ENCODE results near the gene UTS2R.

UTS2R gene

DNA sequence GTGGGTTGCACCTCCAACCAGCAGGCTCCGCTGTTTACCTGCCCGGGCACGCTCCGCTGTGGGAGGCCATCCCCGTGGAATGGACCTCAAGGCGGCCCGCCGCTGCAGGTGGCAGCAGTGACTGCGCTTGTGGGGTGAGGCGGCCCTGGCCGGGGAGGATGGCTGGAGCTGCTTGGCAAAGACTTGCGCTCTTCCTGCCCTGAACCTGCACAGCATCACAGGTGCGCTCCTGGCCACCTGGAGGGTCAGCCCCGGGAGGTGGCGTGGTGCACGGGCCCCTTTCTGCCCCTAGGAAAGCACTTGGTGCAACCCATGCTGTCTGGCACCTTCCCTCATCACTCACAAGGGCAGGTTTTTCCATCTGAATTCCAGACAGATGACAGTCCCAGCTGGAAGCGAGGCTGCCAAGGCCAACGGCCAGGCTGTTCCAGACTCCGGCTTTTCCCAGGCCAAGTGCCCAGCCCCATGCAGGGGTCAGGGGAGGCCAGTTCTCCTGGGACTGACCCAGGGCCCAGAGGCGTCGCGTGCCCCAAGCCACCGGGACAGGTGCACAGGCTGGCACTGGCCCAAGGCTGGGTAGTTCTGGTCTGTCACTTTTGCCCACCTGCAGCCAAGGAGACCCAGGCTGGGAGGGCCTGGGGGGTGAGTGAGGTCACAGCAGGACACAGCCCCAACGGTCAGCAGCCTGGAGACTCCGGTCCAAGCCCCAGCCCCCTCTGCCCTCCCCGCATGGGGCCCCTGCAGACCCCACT lies 13.3 kb downstream of the UTS2R start:
- Histone ChIP-seq H3K9me3 (no peaks in the 10 kb centered on the region), H3K27me3 (peaks cover 0 to 31% of the 10 kb centered on the region in 2 donors), H3K4me3 (no peak overlapping the region), H3K36me3 (no peaks in the 10 kb centered on the region), H3K4me1 (peaks cover 0 to 37% (median 29%) of the 10 kb centered on the region in 4 donors), H3K27ac (peak overlapping the region in 1 of 2 donors; percentile 36)
- intact Hi-C loops (cut with DNase I; ENCODE audit: low total_unique reads): no loop called here
- TF ChIP-seq, protein P1, sequence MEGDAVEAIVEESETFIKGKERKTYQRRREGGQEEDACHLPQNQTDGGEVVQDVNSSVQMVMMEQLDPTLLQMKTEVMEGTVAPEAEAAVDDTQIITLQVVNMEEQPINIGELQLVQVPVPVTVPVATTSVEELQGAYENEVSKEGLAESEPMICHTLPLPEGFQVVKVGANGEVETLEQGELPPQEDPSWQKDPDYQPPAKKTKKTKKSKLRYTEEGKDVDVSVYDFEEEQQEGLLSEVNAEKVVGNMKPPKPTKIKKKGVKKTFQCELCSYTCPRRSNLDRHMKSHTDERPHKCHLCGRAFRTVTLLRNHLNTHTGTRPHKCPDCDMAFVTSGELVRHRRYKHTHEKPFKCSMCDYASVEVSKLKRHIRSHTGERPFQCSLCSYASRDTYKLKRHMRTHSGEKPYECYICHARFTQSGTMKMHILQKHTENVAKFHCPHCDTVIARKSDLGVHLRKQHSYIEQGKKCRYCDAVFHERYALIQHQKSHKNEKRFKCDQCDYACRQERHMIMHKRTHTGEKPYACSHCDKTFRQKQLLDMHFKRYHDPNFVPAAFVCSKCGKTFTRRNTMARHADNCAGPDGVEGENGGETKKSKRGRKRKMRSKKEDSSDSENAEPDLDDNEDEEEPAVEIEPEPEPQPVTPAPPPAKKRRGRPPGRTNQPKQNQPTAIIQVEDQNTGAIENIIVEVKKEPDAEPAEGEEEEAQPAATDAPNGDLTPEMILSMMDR (IDR thresholded peaks at IDR 0.05): no peak
- peak; percentile 65 to 85 for DNase-seq

DNA sequence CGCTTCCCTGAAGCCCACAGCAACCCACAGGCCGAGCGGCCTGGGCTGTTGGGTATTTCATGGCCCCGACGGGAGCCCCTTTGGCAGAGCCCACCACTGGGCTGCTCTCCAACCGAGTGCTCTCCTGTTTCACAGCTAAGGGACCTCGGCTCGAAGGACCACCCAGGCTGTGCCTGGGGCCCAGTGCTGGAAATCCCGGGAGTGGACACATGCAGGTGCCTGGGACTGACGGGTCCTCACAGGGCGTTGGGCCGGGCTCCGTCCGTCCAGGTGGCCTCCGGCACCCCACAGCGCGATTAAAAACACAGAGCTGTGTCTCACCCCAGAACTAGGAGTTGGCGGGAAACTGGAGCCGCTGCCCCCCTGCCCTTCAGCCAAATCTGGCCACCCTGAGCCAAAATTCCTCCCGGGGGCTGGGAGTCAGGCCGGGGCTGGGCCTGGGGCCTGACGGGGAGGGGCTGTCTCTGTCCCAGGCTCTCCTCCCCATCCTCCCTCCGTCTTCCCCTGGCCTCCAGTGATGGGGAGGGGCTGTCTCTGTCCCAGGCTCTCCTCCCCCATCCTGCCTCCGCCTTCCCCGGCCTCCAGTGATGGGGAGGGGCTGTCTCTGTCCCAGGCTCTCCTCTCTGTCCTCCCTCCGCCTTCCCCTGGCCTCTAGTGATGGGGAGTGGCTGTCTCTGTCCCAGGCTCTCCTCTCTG lies 14.1 kb downstream of the UTS2R start:
- TF ChIP-seq, protein P1 (IDR thresholded peaks at IDR 0.05): no peak

DNA sequence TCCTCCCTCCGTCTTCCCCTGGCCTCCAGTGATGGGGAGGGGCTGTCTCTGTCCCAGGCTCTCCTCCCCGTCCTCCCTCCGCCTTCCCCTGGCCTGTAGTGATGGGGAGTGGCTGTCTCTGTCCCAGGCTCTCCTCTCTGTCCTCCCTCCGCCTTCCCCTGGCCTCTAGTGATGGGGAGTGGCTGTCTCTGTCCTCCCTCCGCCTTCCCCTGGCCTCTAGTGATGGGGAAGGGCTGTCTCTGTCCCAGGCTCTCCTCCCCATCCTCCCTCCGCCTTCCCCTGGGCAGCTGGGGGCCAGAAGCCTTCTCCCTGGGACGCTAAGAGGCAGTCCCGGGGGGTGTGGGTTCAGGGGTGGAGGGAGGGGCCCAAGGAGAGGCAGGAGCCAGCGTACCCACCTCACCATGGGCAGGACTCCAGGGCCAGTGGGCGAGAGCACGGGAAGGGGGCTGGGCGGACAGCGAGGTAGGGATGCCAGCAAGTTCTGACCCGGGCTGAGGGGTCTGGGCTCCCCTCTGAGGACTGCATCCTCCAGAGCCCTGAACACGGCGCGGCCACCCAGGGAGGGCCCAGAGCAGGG lies 14.8 kb downstream of the UTS2R start:
- peak in 1 of 2 donors; percentile 45 for DNase-seq

More for the DNA sequence above, 14.1 kb downstream of the UTS2R start:
- DNase-seq: no peak
- intact Hi-C loops (cut with DNase I; ENCODE audit: low total_unique reads): no loop called here
- H3K4me3 ChIP-seq: no peak overlapping the region
- no peaks in the 10 kb centered on the region for H3K9me3 ChIP-seq
- H3K4me1 ChIP-seq: peaks cover 0 to 37% (median 28%) of the 10 kb centered on the region in 4 donors
- peaks cover 0 to 25% of the 10 kb centered on the region in 2 donors for H3K27me3 ChIP-seq
- peaks cover 0 to 6% (median 0%) of the 10 kb centered on the region in 3 donors for H3K36me3 ChIP-seq
- peak overlapping the region in 1 of 2 donors; percentile 36 for H3K27ac ChIP-seq

DNA sequence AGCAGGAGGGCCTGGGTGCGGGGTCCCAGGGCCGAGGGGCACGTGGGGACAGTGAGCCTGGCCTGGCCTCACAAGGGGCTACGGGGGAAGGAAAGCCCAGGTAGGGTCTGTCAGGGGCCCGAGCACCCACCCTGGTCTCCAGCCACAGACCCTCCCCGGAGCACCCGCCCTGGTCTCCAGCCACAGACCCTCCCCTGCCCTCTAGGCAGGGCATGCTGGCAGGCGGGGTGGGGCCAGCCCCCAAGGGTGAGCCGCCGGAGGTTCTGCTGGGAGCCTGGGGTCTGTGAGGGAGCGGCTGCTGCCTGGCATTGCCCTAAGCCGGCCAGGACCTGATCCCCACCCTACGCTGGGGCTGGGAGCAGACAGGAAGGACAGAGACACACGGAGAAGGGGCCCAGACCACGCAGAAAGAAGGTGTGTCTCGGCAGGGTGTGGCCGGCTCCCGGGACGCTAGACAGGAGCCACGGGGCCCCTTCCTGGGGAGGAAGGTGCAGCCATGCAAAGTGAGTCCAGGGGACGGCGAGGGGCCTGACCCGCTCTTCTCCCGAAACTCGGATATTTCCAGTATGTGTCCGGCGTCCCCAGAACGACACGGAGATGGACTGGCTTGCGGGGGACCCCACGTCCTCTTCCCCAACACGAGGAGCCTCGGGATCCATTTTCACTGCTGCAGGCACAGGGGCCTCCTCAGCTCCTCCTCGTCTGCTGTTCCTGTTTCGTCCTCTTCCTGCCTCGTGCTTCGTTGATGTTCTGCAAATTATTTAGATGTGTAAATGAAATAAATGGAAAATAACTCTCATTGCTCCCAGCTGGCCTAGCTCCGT lies 15.5 kb downstream of the UTS2R start:
- H3K4me3 ChIP-seq: no peak overlapping the region
- H3K4me1 ChIP-seq: peaks cover 0 to 35% (median 26%) of the 10 kb centered on the region in 4 donors
- no peak for DNase-seq
- H3K9me3 ChIP-seq: no peaks in the 10 kb centered on the region
- peaks cover 0 to 25% of the 10 kb centered on the region in 2 donors for H3K27me3 ChIP-seq
- intact Hi-C loops (cut with DNase I; ENCODE audit: low total_unique reads): no loop called here
- H3K27ac ChIP-seq: no peak overlapping the region
- TF ChIP-seq, protein P1 (IDR thresholded peaks at IDR 0.05): no peak
- peaks cover 5 to 18% (median 7%) of the 10 kb centered on the region in 3 donors for H3K36me3 ChIP-seq

More for the DNA sequence above, 14.8 kb downstream of the UTS2R start:
- H3K27me3 ChIP-seq: peaks cover 0 to 25% of the 10 kb centered on the region in 2 donors
- TF ChIP-seq, protein P1 (IDR thresholded peaks at IDR 0.05): no peak
- H3K36me3 ChIP-seq: peaks cover 0 to 10% (median 0%) of the 10 kb centered on the region in 3 donors
- intact Hi-C loops (cut with DNase I; ENCODE audit: low total_unique reads): no loop called here
- no peak overlapping the region for H3K27ac ChIP-seq
- peaks cover 0 to 35% (median 27%) of the 10 kb centered on the region in 4 donors for H3K4me1 ChIP-seq
- no peak overlapping the region for H3K4me3 ChIP-seq
- no peaks in the 10 kb centered on the region for H3K9me3 ChIP-seq

DNA sequence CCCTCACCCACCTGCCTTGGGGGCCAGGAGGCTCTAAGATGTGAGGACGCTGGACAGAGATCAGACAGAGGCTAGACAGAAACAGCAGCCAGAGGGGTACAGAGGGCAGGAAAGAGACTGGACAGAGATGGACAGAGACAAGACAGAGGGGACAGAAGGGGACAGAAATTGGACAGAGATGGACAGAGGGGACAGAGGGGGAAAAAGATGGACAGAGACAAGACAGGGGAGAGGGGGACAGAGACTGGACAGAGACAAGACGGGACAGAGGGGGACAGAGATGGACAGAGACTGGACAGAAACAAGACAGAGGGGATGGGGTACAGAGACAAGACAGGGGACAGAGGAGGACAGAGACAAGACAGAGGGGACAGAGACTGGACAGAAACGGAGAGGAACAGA lies 16.1 kb downstream of the UTS2R start:
- Histone ChIP-seq H3K27me3 (peaks cover 0 to 22% of the 10 kb centered on the region in 2 donors), H3K4me1 (peaks cover 0 to 35% (median 26%) of the 10 kb centered on the region in 4 donors), H3K4me3 (no peak overlapping the region), H3K36me3 (peaks cover 5 to 24% (median 14%) of the 10 kb centered on the region in 3 donors), H3K27ac (no peak overlapping the region), H3K9me3 (no peaks in the 10 kb centered on the region)
- intact Hi-C loops (cut with DNase I; ENCODE audit: low total_unique reads): no loop called here
- no peak for DNase-seq
- TF ChIP-seq, protein P1 (IDR thresholded peaks at IDR 0.05): no peak
